Naive B cell (primary cell): Measurements from ENCODE around the gene NETO2. TPM values are rescaled to one million over a fixed set of nuclear protein-coding genes. Genes with fewer than 3 reads are reported as not detected.
"Not testable (repeated sequence)": the region's sequence is repeated elsewhere in the genome, so short reads cannot be mapped to it uniquely, and the experiment has no call there.

ENCODE experiments used
- ATAC-seq, 2 donors: fragments of 150-1000 bp; cut with Tn5 transposase; 2 replicates each; pipeline ENCODE4 v1.10.0; 2021; ENCODE audit warnings: low read depth in 2 of 2, mild to moderate bottlenecking in 2 of 2, moderate library complexity in 2 of 2
- DNase-seq: peaks from one replicate; pipeline ENCODE4 v3.0.0; 2022
- H3K27ac Mint-ChIP-seq, 6 donors: one replicate each; pipeline ENCODE4 v1.8.0; 2020 to 2022; ENCODE audit warnings: mild to moderate bottlenecking in 6 of 6, mixed read lengths in 6 of 6, moderate library complexity in 5 of 6, inconsistent platforms in 2 of 6
- H3K27me3 Mint-ChIP-seq, 3 donors: one replicate each; pipeline ENCODE4 v1.8.0; 2021 to 2022; ENCODE audit warnings: mixed read lengths in 3 of 3, mild to moderate bottlenecking in 1 of 3
- H3K36me3 Mint-ChIP-seq, 2 donors: one replicate each; pipeline ENCODE4 v1.8.0; 2020 to 2022; ENCODE audit warnings: mixed read lengths in 2 of 2, inconsistent platforms in 1 of 2, mild to moderate bottlenecking in 1 of 2
- H3K4me1 Mint-ChIP-seq, 3 donors: one replicate each; pipeline ENCODE4 v1.8.0; 2020 to 2022; ENCODE audit warnings: mixed read lengths in 3 of 3, inconsistent platforms in 1 of 3, mild to moderate bottlenecking in 1 of 3, moderate library complexity in 1 of 3
- H3K4me3 Mint-ChIP-seq, 8 donors: one replicate each; pipeline ENCODE4 v1.8.0; 2020 to 2022; ENCODE audit warnings: mild to moderate bottlenecking in 8 of 8, mixed read lengths in 8 of 8, moderate library complexity in 8 of 8, inconsistent platforms in 2 of 8
- H3K9me3 Mint-ChIP-seq, 7 donors: one replicate each; pipeline ENCODE4 v1.8.0; 2020 to 2022; ENCODE audit warnings: mixed read lengths in 7 of 7, mild to moderate bottlenecking in 5 of 7, inconsistent platforms in 2 of 7, moderate library complexity in 1 of 7
- polyA plus RNA-seq, 6 donors: library from polyadenylated mRNA; unstranded; fragments of 300-500 nt; fragmentation: Illumina TruSeq; gene quantifications; one replicate each; pipeline ENCODE4 v1.2.3, GENCODE V29; 2021; ENCODE audit warnings: low read depth in 6 of 6

NETO2 gene
- polyA plus RNA-seq, 6 donors from 2014 or later, result 0.37 to 3.6 (median 0.97) TPM

GRCh38 chr16:47144559-47144877, 773 bp upstream of the NETO2 start:
- Mint-ChIP-seq H3K27ac (peak overlapping the region in 3 of 6 donors; percentile 11 to 75 (median 62)), H3K4me1 (peaks cover 12 to 19% (median 15%) of the 10 kb centered on the region in 3 donors), H3K36me3 (no peaks in the 10 kb centered on the region), H3K4me3 (peak overlapping the region; percentile 80 to 89 (median 86)), H3K9me3 (no peaks in the 10 kb centered on the region), H3K27me3 (peaks cover 0 to 27% (median 5%) of the 10 kb centered on the region in 3 donors)
- DNase-seq (no peak), ATAC-seq (no peak)

DNA sequence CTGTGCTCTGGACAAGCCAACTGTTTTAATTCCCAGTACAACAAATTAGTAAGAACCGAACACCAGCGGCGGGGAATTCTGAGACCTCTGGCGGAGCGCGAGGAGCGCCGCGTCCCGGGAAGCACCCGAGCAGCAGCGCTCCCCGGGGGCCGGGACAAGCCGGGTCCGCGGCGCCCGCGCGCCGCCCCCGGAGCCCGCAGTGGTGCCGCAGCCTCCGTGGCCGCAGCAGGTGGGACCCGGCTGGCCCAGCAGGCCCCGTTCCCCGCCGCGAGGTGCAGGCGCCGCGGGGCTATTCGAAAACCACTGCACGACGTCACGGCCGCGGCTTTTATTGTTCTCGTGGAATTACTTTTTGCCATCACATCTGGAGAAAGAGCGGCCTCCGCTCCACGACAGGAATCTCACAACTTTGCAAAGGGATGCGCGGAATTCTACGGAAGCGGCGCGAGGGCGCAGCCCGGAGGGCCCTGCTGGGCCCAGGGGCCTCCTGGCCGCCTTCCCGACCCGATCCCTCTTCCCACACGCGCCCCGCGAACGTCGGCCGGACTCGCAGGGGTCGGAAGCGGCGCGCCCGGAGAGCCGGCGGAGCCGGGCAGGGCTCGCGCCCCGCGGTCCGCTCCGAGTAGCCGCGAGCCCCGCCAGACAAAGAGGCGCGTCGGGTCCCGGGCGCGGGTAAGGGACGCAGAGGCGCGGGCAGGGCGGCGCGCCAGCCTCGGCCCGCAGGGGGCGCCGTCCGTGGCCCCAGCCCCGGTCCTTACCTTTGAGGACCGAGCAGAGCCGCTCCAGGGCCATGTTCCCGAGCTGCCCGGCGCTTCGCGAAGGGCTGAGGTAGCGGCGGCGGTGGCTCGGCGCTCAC, 696 bp downstream of the NETO2 start:
- peak overlapping the region in 1 of 6 donors; percentile 49 for H3K27ac Mint-ChIP-seq
- peaks cover 12 to 19% (median 15%) of the 10 kb centered on the region in 3 donors for H3K4me1 Mint-ChIP-seq
- H3K36me3 Mint-ChIP-seq, result no peaks in the 10 kb centered on the region
- peaks cover 0 to 27% (median 5%) of the 10 kb centered on the region in 3 donors for H3K27me3 Mint-ChIP-seq
- H3K4me3 Mint-ChIP-seq, result peak overlapping the region; percentile 79 to 94 (median 90)
- DNase-seq (peak; percentile 64), ATAC-seq (peak; percentile 67)
- no peaks in the 10 kb centered on the region for H3K9me3 Mint-ChIP-seq

- DNase-seq, result peak; percentile 27
- H3K27ac Mint-ChIP-seq, result peak overlapping the region in 1 of 6 donors; percentile 49
- no peaks in the 10 kb centered on the region for H3K36me3 Mint-ChIP-seq
Measured at GRCh38 chr16:47142486-47142820, 1.3 kb downstream of the NETO2 start.

DNA sequence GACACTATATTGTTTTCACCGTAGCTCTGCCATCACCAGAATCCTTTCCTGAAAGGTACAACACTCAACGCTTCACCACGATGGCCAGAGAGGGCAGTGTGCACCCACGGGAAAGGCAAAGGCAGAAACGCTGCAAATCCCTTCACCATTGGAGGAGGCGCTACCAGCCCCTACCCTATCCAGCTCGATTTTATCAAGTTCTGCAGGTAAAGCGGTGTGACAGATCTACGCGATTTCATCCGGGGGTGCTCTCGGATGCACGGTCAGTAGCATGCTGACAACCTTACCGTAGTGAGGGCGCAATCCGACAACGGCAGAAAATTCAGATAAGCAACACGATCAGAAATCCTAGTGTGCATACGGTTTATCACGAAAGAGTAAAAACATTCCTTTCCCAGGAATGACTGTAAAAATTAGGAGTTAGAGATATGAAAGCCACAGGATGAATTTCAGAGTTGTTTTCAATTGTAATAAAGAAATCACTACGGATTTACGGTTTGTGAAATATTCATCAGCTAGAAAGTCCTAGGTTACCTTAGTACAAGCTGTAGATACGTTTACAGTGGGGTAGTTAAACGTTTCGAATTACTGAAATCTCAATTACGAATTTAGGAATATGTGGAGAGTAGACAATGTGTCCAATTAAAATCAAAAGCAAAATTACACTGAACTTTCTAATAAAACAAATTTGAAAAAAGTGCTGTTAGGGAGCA, 1.8 kb downstream of the NETO2 start:
- peak overlapping the region; percentile 79 to 94 (median 90) for H3K4me3 Mint-ChIP-seq
- DNase-seq (peak; percentile 79), ATAC-seq (peak; percentile 63 to 70)
- H3K9me3 Mint-ChIP-seq, result no peaks in the 10 kb centered on the region
- H3K36me3 Mint-ChIP-seq, result no peaks in the 10 kb centered on the region
- peaks cover 12 to 19% (median 15%) of the 10 kb centered on the region in 3 donors for H3K4me1 Mint-ChIP-seq
- peaks cover 0 to 27% (median 5%) of the 10 kb centered on the region in 3 donors for H3K27me3 Mint-ChIP-seq
- H3K27ac Mint-ChIP-seq, result peak overlapping the region in 4 of 6 donors; percentile 13 to 87 (median 52)

More at GRCh38 chr16:47142486-47142820, 1.3 kb downstream of the NETO2 start:
- no peaks in the 10 kb centered on the region for H3K9me3 Mint-ChIP-seq
- peaks cover 12 to 19% (median 15%) of the 10 kb centered on the region in 3 donors for H3K4me1 Mint-ChIP-seq
- peak in 1 of 2 donors; percentile 11 for ATAC-seq
- H3K27me3 Mint-ChIP-seq, result peaks cover 0 to 27% (median 5%) of the 10 kb centered on the region in 3 donors
- peak overlapping the region; percentile 79 to 94 (median 90) for H3K4me3 Mint-ChIP-seq

GRCh38 chr16:47140686-47141085, 3.1 kb downstream of the NETO2 start:
- H3K27ac Mint-ChIP-seq, result no peak overlapping the region
- no peaks in the 10 kb centered on the region for H3K9me3 Mint-ChIP-seq
- H3K4me3 Mint-ChIP-seq, result peak overlapping the region in 1 of 8 donors; percentile 10
- DNase-seq (no peak), ATAC-seq (no peak)
- H3K27me3 Mint-ChIP-seq, result peaks cover 0 to 23% (median 5%) of the 10 kb centered on the region in 3 donors
- H3K36me3 Mint-ChIP-seq, result no peaks in the 10 kb centered on the region
- H3K4me1 Mint-ChIP-seq, result peaks cover 12 to 19% (median 15%) of the 10 kb centered on the region in 3 donors

- no peaks in the 10 kb centered on the region for H3K36me3 Mint-ChIP-seq
- no peak for DNase-seq
- peaks cover 0 to 13% (median 5%) of the 10 kb centered on the region in 3 donors for H3K27me3 Mint-ChIP-seq
- no peak overlapping the region for H3K4me3 Mint-ChIP-seq
- H3K9me3 Mint-ChIP-seq, result no peaks in the 10 kb centered on the region
- no peak for ATAC-seq
- no peak overlapping the region for H3K27ac Mint-ChIP-seq
- peaks cover 12 to 16% (median 13%) of the 10 kb centered on the region in 3 donors for H3K4me1 Mint-ChIP-seq
Measured at GRCh38 chr16:47139561-47140185, 4.1 kb downstream of the NETO2 start.

GRCh38 chr16:47137925-47138324, 5.8 kb downstream of the NETO2 start:
- H3K27ac Mint-ChIP-seq, ATAC-seq, DNase-seq, H3K4me3 Mint-ChIP-seq, H3K9me3 Mint-ChIP-seq, H3K27me3 Mint-ChIP-seq, H3K36me3 Mint-ChIP-seq: not testable (repeated sequence)
- H3K4me1 Mint-ChIP-seq, result peaks cover 8 to 12% (median 11%) of the 10 kb centered on the region in 3 donors

DNA sequence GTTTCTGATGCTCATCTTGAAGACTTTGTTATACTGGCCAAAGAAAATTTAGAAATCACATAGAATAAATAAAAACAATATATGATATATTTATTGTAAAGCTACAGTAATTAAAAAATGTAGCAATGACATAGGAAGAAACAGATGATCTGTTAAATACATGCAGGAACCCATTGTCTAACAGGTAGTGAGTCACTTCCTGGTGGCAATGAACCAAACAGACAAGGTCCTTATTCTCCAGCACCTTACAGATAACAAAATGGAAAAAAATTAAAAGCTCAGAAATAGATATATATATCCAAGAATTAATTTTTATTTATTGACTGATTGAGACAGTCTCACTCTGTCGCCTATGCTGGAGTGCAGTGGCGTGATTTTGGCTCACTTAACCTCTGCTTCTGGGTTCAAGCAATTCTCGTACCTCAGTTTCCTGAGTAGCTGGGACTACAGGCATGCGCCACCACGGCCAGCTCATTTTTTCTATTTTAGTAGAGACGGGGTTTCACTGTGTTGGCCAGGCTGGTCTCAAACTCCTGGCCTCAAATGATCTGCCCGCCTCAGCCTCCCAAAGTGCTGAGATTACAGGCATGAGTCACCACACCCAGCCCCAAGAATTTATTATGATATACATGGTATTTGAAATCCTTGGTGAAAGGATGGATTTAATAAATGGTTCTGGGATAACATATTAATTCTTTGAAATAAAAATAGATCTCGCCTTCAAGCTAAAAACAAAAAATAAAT, 7.5 kb downstream of the NETO2 start:
- Mint-ChIP-seq H3K4me1 (no peaks in the 10 kb centered on the region), H3K36me3 (no peaks in the 10 kb centered on the region), H3K9me3 (no peaks in the 10 kb centered on the region), H3K27me3 (peaks cover 0 to 5% (median 0%) of the 10 kb centered on the region in 3 donors), H3K4me3 (no peak overlapping the region), H3K27ac (no peak overlapping the region)
- ATAC-seq (no peak), DNase-seq (no peak)

DNA sequence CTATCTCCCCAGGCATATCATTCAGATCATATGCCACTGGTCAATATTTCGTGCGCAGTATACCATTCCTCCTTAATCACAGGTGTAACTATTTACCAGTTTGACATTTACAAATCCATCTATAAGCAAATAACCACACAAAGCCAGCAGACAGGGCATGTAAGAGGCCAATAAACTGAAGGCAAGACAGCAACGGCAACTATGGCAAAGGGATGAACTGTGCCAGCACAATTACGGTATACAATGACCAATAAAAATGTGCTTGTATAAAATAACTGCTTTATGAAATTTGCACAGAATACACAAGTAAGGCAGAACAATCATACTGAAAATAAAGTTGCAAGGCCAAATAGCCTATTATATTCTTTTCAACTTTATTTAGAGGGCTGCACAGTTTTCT, 9.2 kb downstream of the NETO2 start:
- peaks cover 0 to 5% (median 0%) of the 10 kb centered on the region in 3 donors for H3K27me3 Mint-ChIP-seq
- ATAC-seq, result no peak

GRCh38 chr16:47132308-47132707, 11.4 kb downstream of the NETO2 start:
- H3K27ac Mint-ChIP-seq, result no peak overlapping the region
- no peak for ATAC-seq
- no peak overlapping the region for H3K4me3 Mint-ChIP-seq
- DNase-seq, result no peak
- H3K27me3 Mint-ChIP-seq, result peaks cover 0 to 5% (median 0%) of the 10 kb centered on the region in 3 donors
- H3K9me3 Mint-ChIP-seq, result no peaks in the 10 kb centered on the region
- H3K4me1 Mint-ChIP-seq, result no peaks in the 10 kb centered on the region
- peaks cover 0 to 5% of the 10 kb centered on the region in 2 donors for H3K36me3 Mint-ChIP-seq

More for the DNA sequence above, 9.2 kb downstream of the NETO2 start:
- no peak for DNase-seq
- no peak overlapping the region for H3K27ac Mint-ChIP-seq
- no peaks in the 10 kb centered on the region for H3K9me3 Mint-ChIP-seq
- no peaks in the 10 kb centered on the region for H3K36me3 Mint-ChIP-seq
- no peak overlapping the region for H3K4me3 Mint-ChIP-seq
- H3K4me1 Mint-ChIP-seq, result no peaks in the 10 kb centered on the region

DNA sequence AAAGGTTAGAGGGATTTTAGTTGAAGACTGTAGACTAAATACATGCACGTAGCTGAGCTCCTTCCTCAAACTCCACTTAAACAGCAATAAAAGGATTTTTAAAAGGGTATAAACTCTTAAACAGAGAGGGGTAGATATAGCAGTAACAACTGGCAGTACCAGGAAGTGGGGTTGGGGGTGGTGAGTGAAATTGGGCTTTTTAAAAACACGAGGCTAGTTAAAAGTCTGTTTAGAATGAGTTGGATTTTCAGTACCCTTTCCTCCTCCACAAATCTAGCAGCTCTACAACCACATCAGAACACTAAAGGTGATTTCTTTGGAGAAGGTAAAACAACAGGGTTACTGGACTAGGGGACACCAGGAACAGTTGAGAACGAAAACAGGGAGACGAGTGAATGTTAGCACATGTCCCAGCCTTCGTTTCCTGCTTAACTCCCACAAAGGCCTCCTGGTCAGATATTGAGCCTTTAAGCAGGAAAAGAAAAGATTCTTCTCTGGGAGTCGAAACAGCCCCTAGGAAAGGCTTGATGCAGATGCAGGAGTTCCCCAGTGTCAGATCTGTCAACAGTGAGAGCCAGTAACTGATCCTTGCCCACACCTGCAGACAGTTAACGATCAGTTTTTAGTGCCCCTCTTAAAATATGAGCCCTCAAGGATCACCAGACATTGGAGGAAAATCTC, 13.8 kb downstream of the NETO2 start:
- Mint-ChIP-seq H3K4me1 (no peaks in the 10 kb centered on the region), H3K9me3 (no peaks in the 10 kb centered on the region), H3K36me3 (peaks cover 0 to 5% of the 10 kb centered on the region in 2 donors), H3K27me3 (peaks cover 0 to 11% (median 0%) of the 10 kb centered on the region in 3 donors), H3K4me3 (no peak overlapping the region), H3K27ac (no peak overlapping the region)
- ATAC-seq, result no peak
- DNase-seq, result no peak

GRCh38 chr16:47127541-47127940, 16.2 kb downstream of the NETO2 start:
- ATAC-seq (no peak), DNase-seq (no peak)
- H3K27me3 Mint-ChIP-seq, result peaks cover 0 to 6% (median 0%) of the 10 kb centered on the region in 3 donors
- no peak overlapping the region for H3K27ac Mint-ChIP-seq
- H3K9me3 Mint-ChIP-seq, result no peaks in the 10 kb centered on the region
- H3K36me3 Mint-ChIP-seq, result peaks cover 0 to 5% of the 10 kb centered on the region in 2 donors
- H3K4me1 Mint-ChIP-seq, result no peaks in the 10 kb centered on the region
- no peak overlapping the region for H3K4me3 Mint-ChIP-seq
